Kidney capillary endothelial cell (primary cell): ENCODE measurements around the gene ATP8B3.

Experiments used
- DNase-seq: peaks from one replicate; pipeline ENCODE4 v3.0.0-alpha.2; 2018; ENCODE audit warnings: low spot score

The ATP8B3 gene

GRCh38 chr19:1811942-1812425 is at the start of gene ATP8B3:
ATP8B3 (minus strand) TSS chr19:1812276; CDS start chr19:1811736, 540 bp downstream.
- no peak for DNase-seq

- no peak for DNase-seq
These were observed 49.5 kb upstream of the ATP8B3 start for GRCh38 chr19:1861599-1862031.

- no peak for DNase-seq
These were observed 48.9 kb upstream of the ATP8B3 start for GRCh38 chr19:1860821-1861598.

GRCh38 chr19:1860042-1860775 is 48.1 kb upstream of the ATP8B3 start:
- DNase-seq: no peak

GRCh38 chr19:1859331-1859781 is 47.3 kb upstream of the ATP8B3 start:
- no peak for DNase-seq

- no peak for DNase-seq
These were observed 46.5 kb upstream of the ATP8B3 start for GRCh38 chr19:1858412-1859081.

GRCh38 chr19:1857648-1858326 is 45.7 kb upstream of the ATP8B3 start:
- DNase-seq: no peak

GRCh38 chr19:1856698-1857603 is 44.9 kb upstream of the ATP8B3 start:
- peak; percentile 87 for DNase-seq

GRCh38 chr19:1856345-1856697 is 44.2 kb upstream of the ATP8B3 start:
- DNase-seq: no peak

- no peak for DNase-seq
These were observed 43.8 kb upstream of the ATP8B3 start for GRCh38 chr19:1855828-1856255.

- peak; percentile 90 for DNase-seq
These were observed 43.2 kb upstream of the ATP8B3 start for GRCh38 chr19:1855040-1855827.

- no peak for DNase-seq
These were observed 42.5 kb upstream of the ATP8B3 start for GRCh38 chr19:1854542-1855039.

GRCh38 chr19:1854039-1854541 is 42.0 kb upstream of the ATP8B3 start:
- no peak for DNase-seq

- DNase-seq: no peak
These were observed 41.4 kb upstream of the ATP8B3 start for GRCh38 chr19:1853295-1854038.

- no peak for DNase-seq
These were observed 40.6 kb upstream of the ATP8B3 start for GRCh38 chr19:1852581-1853128.

GRCh38 chr19:1851654-1852580 is 39.8 kb upstream of the ATP8B3 start:
- no peak for DNase-seq
